Pancreas (tissue), 10 donors: Measurements from ENCODE around the gene MYT1. TPM values are rescaled to one million over a fixed set of nuclear protein-coding genes. Genes with fewer than 3 reads are reported as not detected.
"Not testable (repeated sequence)": the region's sequence is repeated elsewhere in the genome, so short reads cannot be mapped to it uniquely, and the experiment has no call there.

Source experiments
- ATAC-seq, 4 donors: fragments of 200-7000 bp; cut with Tn5 transposase; one replicate each; pipeline versions ENCODE4 v1.8.0 to v1.9.1; 2020; ENCODE audit warnings: mild to moderate bottlenecking in 4 of 4, moderate library complexity in 4 of 4
- DNase-seq, 6 donors: peaks; one replicate each; pipeline ENCODE4 v3.0.0-alpha.2; 2020
- FAIRE-seq: peaks from 2 replicates; lab custom pipeline; 2012; peaks lifted over from hg19 to GRCh38; lab: Jason Lieb, UNC
- H3K27ac ChIP-seq, 4 donors: fragments of 200-600 bp; sonication (generic); 1 replicate in 3 of 4; 2 replicates in 1 of 4; pipeline versions ENCODE4 v1.5.0 to v1.8.0; 2020
- H3K27me3 ChIP-seq, 4 donors: fragments of 200-600 bp; one replicate each; pipeline ENCODE4 v1.8.0; 2021
- H3K36me3 ChIP-seq, 3 donors: fragments of 200-600 bp; sonication (generic) in 1 of 3; one replicate each; pipeline versions ENCODE4 v1.5.0 to v1.8.0; 2020 to 2021
- H3K4me1 ChIP-seq, 3 donors: fragments of 200-600 bp; one replicate each; pipeline ENCODE4 v1.8.0; 2021
- H3K4me3 ChIP-seq, 4 donors: fragments of 200-600 bp; sonication (generic) in 2 of 4; one replicate each; pipeline versions ENCODE4 v1.5.0 to v1.8.0; 2020 to 2021
- H3K9me3 ChIP-seq, 4 donors: fragments of 200-600 bp; one replicate each; pipeline ENCODE4 v1.8.0; 2021
- CTCF ChIP-seq, 4 donors: fragments of 200-600 bp; sonication (generic) in 3 of 4; IDR thresholded peaks; one replicate each; pipeline versions ENCODE4 v1.5.0 to v1.8.0; 2021; ENCODE audit warnings: antibody characterized with exemption in 4 of 4
- WGBS, 2 donors: extraction: QIAGEN DNeasy Blood & Tissue Kit; methylation state at CpG; one replicate each; pipeline ENCODE4 v1.1.7; 2013; 5-methylcytosine and 5-hydroxymethylcytosine counted together
- intact Hi-C, 3 donors: fragments of 100-400 bp; cut with DNase I; formaldehyde crosslinking; loops; one replicate each; pipeline versions ENCODE4 v1.11.1 to v1.14.2; 2022
- polyA plus RNA-seq, 2 donors: library from polyadenylated mRNA; stranded (reverse); fragments of 200-250 nt; gene quantifications; one replicate each; pipeline ENCODE4 v1.2.3, GENCODE V29; 2013
- total RNA-seq, 6 donors: library from RNA; stranded (reverse); fragmentation: NEBNext Ultra II Directional in 4 of 6; extraction: Animal tissue kit (Norgen Biotek cat#: 25700) in 4 of 6; gene quantifications; one replicate each; pipeline versions ENCODE4 v1.2.1 to v1.2.4, GENCODE V29; 2021 to 2023
- donor health status: healthy with polysubstance abuse.
- donor health status: DM: no; HTN: no; CAD: no; lungs with moderate emphysema.
- donor health status: DM: no; HTN: no; CAD: no.
- donor health status: control.
- donor health status: control.
- donor health status: Bipolar disorder and iron deficiency.
- donor health status: DM: yes; HTN: yes; CAD: no.
- donor health status: DM: no; HTN: no; CAD: no.
- donor health status: DM: no; HTN: no; CAD: no.
- donor health status: DM: yes; HTN: yes; CAD: no.

The MYT1 gene
- total and polyA plus RNA-seq, 8 donors: 0.13 to 5.1 (median 0.52) TPM

GRCh38 chr20:64232794-64233193 is 68.5 kb downstream of the MYT1 start:
- Histone ChIP-seq H3K4me3 (no peak overlapping the region), H3K9me3 (no peaks in the 10 kb centered on the region), H3K36me3 (no peaks in the 10 kb centered on the region), H3K4me1 (peaks cover 0 to 8% (median 0%) of the 10 kb centered on the region in 3 donors), H3K27ac (peak overlapping the region in 1 of 4 donors; percentile 11), H3K27me3 (no peaks in the 10 kb centered on the region)
- no peak for TF ChIP-seq CTCF (IDR thresholded peaks at IDR 0.05)
- WGBS, 2 donors: 62 to 74% methylated on average over 3 of the region's 3 CpGs
- FAIRE-seq (no peak), DNase-seq (peak in 3 of 6 donors; percentile 26 to 53 (median 47)), ATAC-seq (peak in 3 of 4 donors; percentile 47 to 56 (median 52))
- intact Hi-C loops: no loop called here

DNA sequence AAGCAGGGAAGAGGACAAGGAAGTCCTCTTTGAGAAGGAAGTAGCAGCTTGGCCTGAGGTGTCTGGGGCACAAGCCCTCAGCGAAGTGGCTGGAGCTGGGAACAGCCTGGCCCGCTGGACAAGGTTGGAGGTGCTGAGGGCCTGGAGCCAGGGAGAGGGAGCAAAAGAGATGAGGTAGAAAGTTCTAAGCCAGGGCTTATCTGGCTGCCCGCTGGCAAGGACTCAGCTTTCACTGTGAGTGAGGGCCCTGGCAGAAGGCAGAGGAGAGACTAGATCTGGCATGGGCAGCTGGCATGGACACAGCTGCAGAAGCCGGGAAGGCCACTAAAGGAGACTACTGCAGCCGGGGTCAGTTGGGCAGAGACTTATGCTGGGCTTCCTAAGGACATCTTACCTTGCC is 69.5 kb downstream of the MYT1 start:
- peaks cover 0 to 8% (median 0%) of the 10 kb centered on the region in 3 donors for H3K4me1 ChIP-seq
- H3K36me3 ChIP-seq: no peaks in the 10 kb centered on the region
- H3K9me3 ChIP-seq: no peaks in the 10 kb centered on the region
- peak overlapping the region in 2 of 4 donors; percentile 33 to 44 for H3K27ac ChIP-seq
- 17 to 20% methylated on average over 5 of the region's 5 CpGs for WGBS, 2 donors
- no peak for TF ChIP-seq CTCF (IDR thresholded peaks at IDR 0.05)
- no peak for FAIRE-seq
- no peak overlapping the region for H3K4me3 ChIP-seq
- intact Hi-C loops: no loop called here
- peak; percentile 52 to 84 (median 72) for DNase-seq
- H3K27me3 ChIP-seq: no peaks in the 10 kb centered on the region
- ATAC-seq: peak; percentile 71 to 94 (median 84)

GRCh38 chr20:64234291-64234791 is 70.1 kb downstream of the MYT1 start:
- FAIRE-seq (no peak), ATAC-seq (no peak), DNase-seq (peak in 3 of 6 donors; percentile 25 to 65 (median 41))
- H3K36me3 ChIP-seq: no peaks in the 10 kb centered on the region
- intact Hi-C loops: no loop called here
- no peaks in the 10 kb centered on the region for H3K9me3 ChIP-seq
- H3K27me3 ChIP-seq: no peaks in the 10 kb centered on the region
- no peak for TF ChIP-seq CTCF (IDR thresholded peaks at IDR 0.05)
- peaks cover 0 to 8% (median 0%) of the 10 kb centered on the region in 3 donors for H3K4me1 ChIP-seq
- H3K4me3 ChIP-seq: no peak overlapping the region
- 67 to 77% methylated on average over 11 of the region's 11 CpGs for WGBS, 2 donors
- peak overlapping the region in 1 of 4 donors; percentile 33 for H3K27ac ChIP-seq

DNA sequence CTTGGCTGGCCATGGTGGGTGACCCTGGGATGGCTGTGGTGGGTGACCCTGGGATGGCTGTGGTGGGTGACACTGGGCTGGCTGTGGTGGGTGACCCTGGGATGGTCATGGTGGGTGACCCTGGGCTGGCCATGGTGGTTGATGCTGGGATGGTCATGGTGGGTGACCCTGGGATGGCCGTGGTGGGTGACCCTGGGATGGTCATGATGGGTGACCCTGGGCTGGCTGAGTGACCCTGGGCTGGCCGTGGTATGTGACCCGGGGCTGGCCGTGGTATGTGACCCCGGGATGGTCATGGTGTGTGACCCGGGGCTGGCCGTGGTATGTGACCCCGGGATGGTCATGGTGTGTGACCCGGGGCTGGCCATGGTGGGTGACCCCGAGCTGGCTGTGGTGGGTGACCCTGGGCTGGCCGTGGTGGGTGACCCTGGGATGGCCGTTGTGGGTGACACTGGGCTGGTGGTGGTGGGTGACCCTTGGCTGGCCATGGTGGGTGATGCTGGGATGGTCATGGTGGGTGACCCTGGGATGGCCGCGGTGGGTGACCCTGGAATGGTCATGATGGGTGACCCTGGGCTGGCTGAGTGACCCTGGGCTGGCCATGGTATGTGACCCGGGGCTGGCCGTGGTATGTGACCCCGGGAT is 70.8 kb downstream of the MYT1 start:
- H3K4me1 ChIP-seq, H3K4me3 ChIP-seq, H3K9me3 ChIP-seq, ATAC-seq, FAIRE-seq, H3K36me3 ChIP-seq, H3K27ac ChIP-seq, intact Hi-C loops, H3K27me3 ChIP-seq: not testable (repeated sequence)
- WGBS, 2 donors: 90 to 96% methylated on average over 9 to 17 of the region's 17 CpGs
- peak in 3 of 6 donors; percentile 20 to 60 (median 32) for DNase-seq

- 70 to 77% methylated on average over 19 to 26 of the region's 27 CpGs for WGBS, 2 donors
- no peak for FAIRE-seq
- Histone ChIP-seq H3K4me3 (no peak overlapping the region), H3K27ac (no peak overlapping the region), H3K36me3 (no peaks in the 10 kb centered on the region), H3K4me1 (peaks cover 0 to 8% (median 0%) of the 10 kb centered on the region in 3 donors), H3K27me3 (no peaks in the 10 kb centered on the region), H3K9me3 (no peaks in the 10 kb centered on the region)
- intact Hi-C loops: no loop called here
- ATAC-seq: no peak
- DNase-seq: peak in 3 of 6 donors; percentile 6 to 35 (median 32)
- TF ChIP-seq CTCF (IDR thresholded peaks at IDR 0.05): no peak
Measured at GRCh38 chr20:64236137-64237088, 72.2 kb downstream of the MYT1 start.
